H1 (cell line): ENCODE results near the gene SIMC1. TPM values are rescaled to one million over a fixed set of nuclear protein-coding genes. Genes with fewer than 3 reads are reported as not detected.

Source experiments
- ASH2L ChIP-seq: fragments of 200-600, 300-600 bp; sonication (generic); IDR thresholded peaks from one replicate; pipeline ENCODE4 v1.7.1; 2017; ENCODE audit warnings: low read length
- CHD7 ChIP-seq: fragments of 300-600 bp; sonication (generic); IDR thresholded peaks from 2 replicates; pipeline ENCODE4 v1.7.1; 2012; ENCODE audit warnings: low read length, moderate library complexity, mild to moderate bottlenecking, inconsistent platforms; ENCODE audit not compliant: insufficient replicate concordance
- CTBP2 ChIP-seq: IDR thresholded peaks from 2 replicates; pipeline ENCODE4 v1.7.0; 2011; ENCODE audit warnings: borderline replicate concordance, mild to moderate bottlenecking, moderate library complexity, mixed read lengths, low read length; ENCODE audit not compliant: insufficient read depth, insufficient read length
- NANOG ChIP-seq: IDR thresholded peaks from 2 replicates; pipeline ENCODE4 v1.6.1; 2011; ENCODE audit warnings: low read length, low read depth, mild to moderate bottlenecking, inconsistent platforms; ENCODE audit not compliant: insufficient read depth, poor library complexity, severe bottlenecking
- NRF1 ChIP-seq: IDR thresholded peaks from 2 replicates; pipeline ENCODE4 v1.6.1; 2011; ENCODE audit warnings: mild to moderate bottlenecking, low read depth, low read length, improper control_type of control experiment
- RBBP5 ChIP-seq: IDR thresholded peaks from 2 replicates; pipeline ENCODE4 v1.7.1; 2012; ENCODE audit warnings: low read depth, mild to moderate bottlenecking, inconsistent platforms, low read length, moderate library complexity, borderline replicate concordance
- SP2 ChIP-seq: IDR thresholded peaks from 2 replicates; pipeline ENCODE4 v1.6.1; 2012; ENCODE audit warnings: mild to moderate bottlenecking, low read length, inconsistent platforms
- TBP ChIP-seq: IDR thresholded peaks from 2 replicates; pipeline ENCODE4 v1.6.1; 2011; ENCODE audit warnings: low read depth, low read length, improper control_type of control experiment
- TEAD4 ChIP-seq: IDR thresholded peaks from 2 replicates; pipeline ENCODE4 v1.6.1; 2012; ENCODE audit warnings: low read depth, low read length, inconsistent platforms, mixed read lengths
- ZNF274 ChIP-seq: IDR thresholded peaks from 2 replicates; pipeline ENCODE4 v1.7.0; 2012; ENCODE audit warnings: low read length, borderline replicate concordance; ENCODE audit errors: extremely low read depth
- polyA plus RNA-seq, 7 experiments: library from polyadenylated mRNA; depleted of rRNA in 3 of 7; stranded (reverse) in 5 of 7; unstranded in 2 of 7; fragments of >200 nt in 5 of 7; fragments of 200-250 nt in 2 of 7; gene quantifications; 1 replicate in 5 of 7; 2 replicates in 1 of 7; 4 replicates in 1 of 7; pipeline versions ENCODE4 v1.2.1 to v1.2.3, GENCODE V29; 2011 to 2013; ENCODE audit warnings: missing spikeins in 2 of 7, mixed read lengths in 2 of 7
- total RNA-seq: library from RNA; stranded (reverse); fragmentation: NEBNext Ultra II Directional; extraction: Animal tissue kit (Norgen Biotek cat#: 25700); gene quantifications from 2 replicates; pipeline ENCODE4 v1.2.1, GENCODE V29; 2021

Gene SIMC1
- total and polyA plus RNA-seq, 2 of the 8 experiments (the other 6 are each of a cell fraction or from before 2014, with no cell fraction given) = 12.3 to 21.2 TPM

GRCh38 chr5:176317534-176318374, 79.5 kb downstream of the SIMC1 start (continued):
- no peak for TF ChIP-seq CHD7
- no peak for TF ChIP-seq ZNF274
- no peak for TF ChIP-seq TEAD4
- no peak for TF ChIP-seq CTBP2
- no peak for TF ChIP-seq RBBP5
- no peak for TF ChIP-seq NANOG
- TF ChIP-seq SP2 = no peak
- no peak for TF ChIP-seq TBP
- no peak for TF ChIP-seq ASH2L
- no peak for TF ChIP-seq NRF1
